ENCODE data around the gene PGPEP1. TPM values are rescaled to one million over a fixed set of nuclear protein-coding genes. Genes with fewer than 3 reads are reported as not detected.
A peak's percentile ranks its signal among the peaks of the same experiment; 100 is the strongest.
"Not testable (repeated sequence)": the region's sequence is repeated elsewhere in the genome, so short reads cannot be mapped to it uniquely, and the experiment has no call there.

The PGPEP1 gene
- total RNA-seq, 1 donor, result 27.2 TPM

DNA sequence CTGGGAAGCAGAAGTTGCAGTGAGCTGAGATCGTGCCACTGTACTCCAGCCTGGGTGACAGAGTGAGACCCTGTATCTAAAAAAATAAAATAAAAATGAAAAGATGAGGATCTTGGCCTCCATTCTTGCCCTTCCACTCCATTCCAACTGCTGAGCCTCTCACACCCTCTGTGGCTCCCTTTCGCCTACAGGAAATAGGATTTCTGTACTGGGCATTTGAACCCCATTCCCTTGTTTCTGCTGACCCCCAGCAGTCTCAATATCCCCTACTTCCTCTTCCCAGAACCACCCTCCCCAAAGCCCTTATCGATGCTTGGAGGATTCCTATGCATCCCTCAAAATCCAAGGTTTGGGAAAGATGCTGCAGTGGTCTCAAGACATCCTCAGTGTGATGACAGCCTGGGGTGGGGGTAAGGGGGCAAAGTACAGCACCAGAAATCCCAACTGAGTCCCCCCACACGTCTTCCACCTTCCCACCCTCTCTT lies 33.1 kb downstream of the PGPEP1 start:
- TF ChIP-seq, protein P1, sequence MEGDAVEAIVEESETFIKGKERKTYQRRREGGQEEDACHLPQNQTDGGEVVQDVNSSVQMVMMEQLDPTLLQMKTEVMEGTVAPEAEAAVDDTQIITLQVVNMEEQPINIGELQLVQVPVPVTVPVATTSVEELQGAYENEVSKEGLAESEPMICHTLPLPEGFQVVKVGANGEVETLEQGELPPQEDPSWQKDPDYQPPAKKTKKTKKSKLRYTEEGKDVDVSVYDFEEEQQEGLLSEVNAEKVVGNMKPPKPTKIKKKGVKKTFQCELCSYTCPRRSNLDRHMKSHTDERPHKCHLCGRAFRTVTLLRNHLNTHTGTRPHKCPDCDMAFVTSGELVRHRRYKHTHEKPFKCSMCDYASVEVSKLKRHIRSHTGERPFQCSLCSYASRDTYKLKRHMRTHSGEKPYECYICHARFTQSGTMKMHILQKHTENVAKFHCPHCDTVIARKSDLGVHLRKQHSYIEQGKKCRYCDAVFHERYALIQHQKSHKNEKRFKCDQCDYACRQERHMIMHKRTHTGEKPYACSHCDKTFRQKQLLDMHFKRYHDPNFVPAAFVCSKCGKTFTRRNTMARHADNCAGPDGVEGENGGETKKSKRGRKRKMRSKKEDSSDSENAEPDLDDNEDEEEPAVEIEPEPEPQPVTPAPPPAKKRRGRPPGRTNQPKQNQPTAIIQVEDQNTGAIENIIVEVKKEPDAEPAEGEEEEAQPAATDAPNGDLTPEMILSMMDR (IDR thresholded peaks at IDR 0.05; ENCODE audit: insufficient read depth, low read length), result no peak

DNA sequence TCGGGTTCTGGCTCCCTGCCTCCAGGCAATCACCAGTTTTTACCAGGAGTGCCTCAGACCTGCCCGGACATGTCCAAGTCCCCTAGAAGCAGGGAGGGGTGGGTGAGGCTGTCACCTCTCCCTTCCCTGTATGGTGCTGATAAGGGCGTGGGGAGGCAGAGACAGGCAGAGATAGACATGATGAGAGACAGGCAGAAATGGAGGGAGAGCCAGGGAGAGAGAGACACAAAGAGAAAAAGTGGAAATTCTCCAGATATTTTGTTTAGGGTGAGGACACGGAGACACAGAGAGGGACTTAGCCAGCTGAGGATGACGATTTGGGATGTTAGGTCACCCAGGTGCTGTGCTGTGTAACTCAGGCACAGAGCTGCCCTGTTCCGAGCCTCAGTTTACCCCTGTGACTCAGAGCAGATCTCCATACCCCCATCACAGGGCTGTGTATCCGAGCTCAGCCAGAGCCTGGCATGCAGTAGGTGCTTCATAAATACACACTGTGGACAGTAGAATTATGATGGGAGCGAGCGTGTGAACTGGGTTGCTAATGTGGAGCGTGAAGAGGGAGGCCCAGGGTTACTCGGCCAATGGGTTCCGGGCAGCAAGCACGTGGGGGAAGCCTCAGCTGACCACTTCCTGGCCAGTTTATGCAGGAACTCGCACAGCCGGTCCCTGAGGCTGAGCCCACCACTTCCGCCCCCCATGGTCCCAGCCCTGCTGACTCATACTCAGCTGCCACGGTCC lies 33.7 kb downstream of the PGPEP1 start:
- no peak overlapping the region for H3K4me3 ChIP-seq (ENCODE audit: low read depth, low read length)
- peak; percentile 98 for DNase-seq (ENCODE audit: low read depth)
- TF ChIP-seq, protein P1 (IDR thresholded peaks at IDR 0.05; ENCODE audit: insufficient read depth, low read length), result no peak

More for the DNA sequence above, 33.1 kb downstream of the PGPEP1 start:
- no peak for DNase-seq (ENCODE audit: low read depth)
- H3K4me3 ChIP-seq (ENCODE audit: low read depth, low read length), result no peak overlapping the region

DNA sequence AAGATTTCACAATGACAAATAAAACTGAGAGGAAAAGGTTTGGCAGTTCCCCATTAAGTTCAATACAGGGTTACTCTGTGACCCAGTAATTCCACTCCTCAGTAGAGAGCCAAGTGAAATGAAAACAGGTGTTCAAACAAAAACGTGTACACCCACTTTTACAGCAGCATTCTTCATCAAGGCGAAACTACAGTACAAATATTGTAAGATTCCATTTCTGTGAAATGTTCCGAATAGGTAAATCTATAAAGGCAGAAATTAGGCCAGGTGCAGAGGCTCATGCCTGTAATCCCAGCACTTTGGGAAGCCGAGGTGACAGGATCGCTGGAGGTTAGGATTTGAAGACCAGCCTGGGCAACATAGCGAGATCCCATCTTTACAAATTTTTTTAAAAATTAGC lies 36.6 kb downstream of the PGPEP1 start:
- TF ChIP-seq, protein P1 (IDR thresholded peaks at IDR 0.05; ENCODE audit: insufficient read depth, low read length), result no peak
- no peak overlapping the region for H3K4me3 ChIP-seq (ENCODE audit: low read depth, low read length)
- DNase-seq (ENCODE audit: low read depth), result no peak

DNA sequence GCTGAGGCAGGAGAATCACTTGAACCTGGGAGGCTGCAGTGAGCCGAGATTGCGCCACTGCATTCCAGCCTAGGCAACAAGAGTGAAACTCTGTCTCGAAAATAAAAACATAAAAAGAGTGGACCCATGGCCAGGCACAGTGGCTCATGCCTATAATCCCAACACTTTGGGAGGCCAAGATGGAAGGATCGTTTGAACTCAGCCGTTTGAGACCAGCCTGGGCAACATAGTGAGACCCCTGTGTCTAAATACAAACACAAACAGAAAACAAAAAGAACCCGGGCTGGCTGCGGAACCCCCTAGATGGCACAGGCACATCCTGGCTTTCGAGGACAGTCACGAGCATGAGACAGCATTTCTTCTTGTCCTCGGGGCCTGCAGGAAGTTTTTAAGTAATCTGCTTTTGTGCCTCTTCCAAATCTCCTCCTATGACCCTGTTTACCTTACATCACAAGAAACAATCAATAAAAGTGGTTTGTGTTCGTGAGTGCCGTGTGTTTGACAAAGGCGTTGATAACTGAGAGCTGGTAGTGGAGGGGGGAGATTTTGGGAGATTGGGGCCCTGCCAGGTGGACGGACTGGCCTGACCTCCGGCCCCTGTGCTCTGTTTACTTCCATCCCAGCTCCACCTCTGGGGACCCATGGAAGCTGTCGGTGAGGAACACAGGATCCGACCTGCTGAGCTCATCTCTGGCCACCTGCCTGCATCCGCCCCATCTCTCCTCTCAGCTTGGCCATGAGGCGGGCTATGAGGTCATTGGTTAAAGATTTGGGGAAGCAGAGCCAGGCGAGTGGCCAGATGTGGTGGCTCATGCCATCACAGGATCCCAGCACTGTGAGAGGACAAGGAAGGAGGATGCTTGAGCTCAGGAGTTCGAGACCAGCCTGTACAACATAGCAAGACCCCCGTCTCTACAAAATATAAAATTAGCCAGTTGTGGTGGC lies 39.7 kb downstream of the PGPEP1 start:
- DNase-seq (ENCODE audit: low read depth), result peak; percentile 97
- no peak overlapping the region for H3K4me3 ChIP-seq (ENCODE audit: low read depth, low read length)
- TF ChIP-seq, protein P1 (IDR thresholded peaks at IDR 0.05; ENCODE audit: insufficient read depth, low read length), result no peak

DNA sequence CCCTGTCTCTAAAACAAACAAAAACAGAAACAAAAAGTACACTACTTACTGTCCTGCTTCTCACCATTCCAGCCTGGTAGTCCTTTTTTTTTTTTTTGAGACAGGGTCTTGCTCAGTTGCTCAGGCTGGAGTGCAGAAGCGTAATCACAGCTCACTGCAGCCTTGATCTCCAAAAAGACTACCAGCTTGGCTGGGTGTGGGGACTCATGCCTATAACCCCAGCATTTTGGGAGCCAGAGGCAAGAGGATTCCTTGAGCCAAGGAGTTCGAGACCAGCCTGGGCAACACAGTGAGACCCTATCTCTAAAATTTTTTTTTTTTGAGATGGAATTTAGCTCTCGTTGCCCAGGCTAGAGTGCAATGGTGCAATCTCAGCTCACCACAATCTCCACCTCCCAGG lies 40.4 kb downstream of the PGPEP1 start:
- TF ChIP-seq, protein P1 (IDR thresholded peaks at IDR 0.05; ENCODE audit: insufficient read depth, low read length), result no peak
- no peak overlapping the region for H3K4me3 ChIP-seq (ENCODE audit: low read depth, low read length)
- no peak for DNase-seq (ENCODE audit: low read depth)

DNA sequence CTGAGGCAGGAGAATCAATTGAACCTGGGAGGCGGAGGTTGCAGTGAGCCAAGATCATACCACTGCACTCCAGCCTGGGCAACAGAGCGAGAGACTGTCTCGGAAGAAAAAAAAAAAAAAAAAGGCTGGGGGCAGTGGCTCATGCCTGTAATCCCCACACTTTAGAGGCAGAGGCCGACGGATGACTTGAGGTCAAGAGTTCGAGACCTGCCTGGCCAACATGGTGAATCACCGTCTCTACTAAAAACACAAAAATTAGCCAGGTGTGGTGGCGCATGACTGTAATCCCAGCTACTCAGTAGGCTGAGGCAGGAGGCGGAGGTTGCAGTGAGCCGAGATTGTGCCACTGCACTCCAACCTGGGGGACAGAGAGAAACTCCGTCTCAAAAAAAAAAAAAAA lies 43.2 kb downstream of the PGPEP1 start:
- DNase-seq (ENCODE audit: low read depth); H3K4me3 ChIP-seq (ENCODE audit: low read depth, low read length): not testable (repeated sequence)

DNA sequence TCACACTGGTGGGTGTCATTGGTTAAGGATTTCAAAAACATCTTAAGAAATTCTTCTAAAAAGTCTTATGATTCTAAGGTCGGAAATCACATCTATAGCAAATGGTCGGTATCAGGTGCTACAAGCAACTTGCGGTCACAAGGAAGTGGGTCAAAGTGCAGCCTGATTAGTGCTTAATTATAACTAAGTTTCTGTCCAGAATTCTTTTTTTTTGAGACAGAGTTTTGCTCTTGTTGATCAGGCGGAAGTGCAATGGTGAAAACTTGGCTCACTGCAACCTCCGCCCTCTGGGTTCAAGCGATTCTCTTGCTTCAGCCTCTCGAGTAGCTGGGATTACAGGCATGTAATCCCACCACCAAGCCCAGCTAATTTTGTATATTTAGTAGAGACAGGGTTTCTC lies 44.4 kb downstream of the PGPEP1 start:
- TF ChIP-seq, protein P1 (IDR thresholded peaks at IDR 0.05; ENCODE audit: insufficient read depth, low read length), result no peak
- H3K4me3 ChIP-seq (ENCODE audit: low read depth, low read length), result no peak overlapping the region
- no peak for DNase-seq (ENCODE audit: low read depth)
